Activated T-cell treated with anti-CD3 and anti-CD28 coated beads, Interleukin-2, amount 50 U/mL, for 72 hours (primary cell): ENCODE results near the gene TMEM38A. TPM values are rescaled to one million over a fixed set of nuclear protein-coding genes. Genes with fewer than 3 reads are reported as not detected.
"Not testable (repeated sequence)": the region's sequence is repeated elsewhere in the genome, so short reads cannot be mapped to it uniquely, and the experiment has no call there.

Experiments
- ATAC-seq, 2 donors: fragments of 150-1000 bp; cut with Tn5 transposase; replicated peaks in 1 of 2; 2 replicates each; pipeline ENCODE4 v1.10.0; 2021; ENCODE audit warnings: moderate library complexity in 2 of 2, mild to moderate bottlenecking in 1 of 2
- DNase-seq, 2 donors: peaks; one replicate each; pipeline ENCODE4 v3.0.0; 2021 to 2022; ENCODE audit warnings: mixed read lengths in 1 of 2
- H3K27ac Mint-ChIP-seq: one replicate; pipeline ENCODE4 v1.8.0; 2022; ENCODE audit warnings: mild to moderate bottlenecking, moderate library complexity, mixed read lengths
- H3K27me3 Mint-ChIP-seq: one replicate; pipeline ENCODE4 v1.8.0; 2022; ENCODE audit warnings: low read depth, mixed read lengths
- H3K36me3 Mint-ChIP-seq, 2 donors: one replicate each; pipeline ENCODE4 v1.8.0; 2022; ENCODE audit warnings: mixed read lengths in 2 of 2, mild to moderate bottlenecking in 1 of 2; ENCODE audit not compliant: insufficient read depth in 2 of 2
- H3K4me1 Mint-ChIP-seq: one replicate; pipeline ENCODE4 v1.8.0; 2022; ENCODE audit warnings: low read depth, mixed read lengths
- H3K4me3 Mint-ChIP-seq, 2 donors: one replicate each; pipeline ENCODE4 v1.8.0; 2022; ENCODE audit warnings: mild to moderate bottlenecking in 2 of 2, mixed read lengths in 2 of 2, moderate library complexity in 2 of 2
- H3K9me3 Mint-ChIP-seq, 2 donors: one replicate each; pipeline ENCODE4 v1.8.0; 2022; ENCODE audit warnings: mixed read lengths in 2 of 2
- total RNA-seq, 2 donors: library from RNA; stranded (reverse); gene quantifications; one replicate each; pipeline ENCODE4 v1.2.3, GENCODE V29; 2022

Gene TMEM38A
- total RNA-seq, 2 donors from 2014 or later, result 1.6 to 2.6 TPM

GRCh38 chr19:16710870-16711269 lies 49.9 kb downstream of the TMEM38A start:
- not testable (repeated sequence) for H3K4me3 Mint-ChIP-seq, H3K27ac Mint-ChIP-seq, ATAC-seq, H3K9me3 Mint-ChIP-seq, H3K4me1 Mint-ChIP-seq, DNase-seq, H3K36me3 Mint-ChIP-seq, H3K27me3 Mint-ChIP-seq

GRCh38 chr19:16712295-16712694 lies 51.4 kb downstream of the TMEM38A start:
- DNase-seq, H3K27ac Mint-ChIP-seq, ATAC-seq, H3K4me3 Mint-ChIP-seq, H3K4me1 Mint-ChIP-seq, H3K9me3 Mint-ChIP-seq, H3K27me3 Mint-ChIP-seq, H3K36me3 Mint-ChIP-seq: not testable (repeated sequence)

- H3K4me3 Mint-ChIP-seq, result no peak overlapping the region
- no peak overlapping the region for H3K27ac Mint-ChIP-seq
- ATAC-seq (peak in 1 of 2 donors; percentile 49), DNase-seq (peak; percentile 44 to 65)
- H3K36me3 Mint-ChIP-seq, result no peaks in the 10 kb centered on the region
- H3K27me3 Mint-ChIP-seq, result no peaks in the 10 kb centered on the region
- no peaks in the 10 kb centered on the region for H3K9me3 Mint-ChIP-seq
- H3K4me1 Mint-ChIP-seq, result no peaks in the 10 kb centered on the region
These were observed 53.9 kb downstream of the TMEM38A start for GRCh38 chr19:16714702-16715287.

- no peaks in the 10 kb centered on the region for H3K27me3 Mint-ChIP-seq
- H3K4me1 Mint-ChIP-seq, result no peaks in the 10 kb centered on the region
- DNase-seq (peak; percentile 3 to 8), ATAC-seq (peak; percentile 58 to 86)
- no peaks in the 10 kb centered on the region for H3K36me3 Mint-ChIP-seq
- H3K9me3 Mint-ChIP-seq, result no peaks in the 10 kb centered on the region
- no peak overlapping the region for H3K27ac Mint-ChIP-seq
- H3K4me3 Mint-ChIP-seq, result no peak overlapping the region
These were observed 54.7 kb downstream of the TMEM38A start for GRCh38 chr19:16715611-16716010.

DNA sequence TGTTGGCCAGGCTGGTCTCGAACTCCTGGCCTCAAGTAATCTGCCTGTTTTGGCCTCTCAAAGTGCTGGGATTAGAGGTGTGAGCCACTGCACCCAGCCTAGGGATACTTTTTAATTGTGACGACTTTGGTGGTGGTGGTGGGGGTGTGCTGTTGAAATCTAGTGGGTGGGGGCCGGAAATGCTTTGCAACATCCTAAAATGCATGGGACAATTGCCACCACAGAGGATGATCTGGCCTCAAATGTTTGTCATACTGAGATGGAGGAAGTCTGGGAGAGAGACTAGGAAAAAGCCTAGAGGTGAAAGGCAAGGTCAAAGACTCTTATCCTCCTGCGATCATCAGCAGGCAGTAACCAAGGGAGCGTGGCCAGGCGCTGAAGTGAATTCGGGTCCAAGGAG lies 60.1 kb downstream of the TMEM38A start:
- H3K27me3 Mint-ChIP-seq, result no peaks in the 10 kb centered on the region
- no peak overlapping the region for H3K4me3 Mint-ChIP-seq
- no peak overlapping the region for H3K27ac Mint-ChIP-seq
- no peaks in the 10 kb centered on the region for H3K9me3 Mint-ChIP-seq
- H3K36me3 Mint-ChIP-seq, result peaks cover 0 to 1% of the 10 kb centered on the region in 2 donors
- ATAC-seq, result no peak
- no peak for DNase-seq
- H3K4me1 Mint-ChIP-seq, result no peaks in the 10 kb centered on the region

DNA sequence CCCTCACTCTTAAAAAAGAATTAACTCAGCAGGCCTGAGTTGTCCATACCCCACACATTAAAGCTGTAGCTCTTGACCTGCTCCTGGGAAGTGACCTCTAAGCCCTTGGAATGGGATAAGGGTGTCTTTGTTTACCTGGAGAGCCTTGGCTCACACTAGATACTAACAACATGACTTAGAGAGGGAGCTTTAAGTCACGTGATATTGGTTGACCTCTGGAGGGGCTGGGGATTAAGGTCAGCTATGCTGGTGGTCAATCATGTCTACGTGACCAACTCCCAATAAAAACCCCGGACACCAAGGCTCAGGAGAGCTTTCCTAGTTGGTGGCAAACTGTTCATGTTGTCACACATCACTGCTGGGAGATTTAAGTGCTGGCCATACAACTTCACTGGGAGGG lies 61.7 kb downstream of the TMEM38A start:
- no peak overlapping the region for H3K27ac Mint-ChIP-seq
- peaks cover 0 to 1% of the 10 kb centered on the region in 2 donors for H3K36me3 Mint-ChIP-seq
- DNase-seq, result no peak
- H3K9me3 Mint-ChIP-seq, result no peaks in the 10 kb centered on the region
- no peaks in the 10 kb centered on the region for H3K4me1 Mint-ChIP-seq
- H3K4me3 Mint-ChIP-seq, result no peak overlapping the region
- no peak for ATAC-seq
- H3K27me3 Mint-ChIP-seq, result no peaks in the 10 kb centered on the region

- DNase-seq (no peak), ATAC-seq (no peak)
- no peak overlapping the region for H3K4me3 Mint-ChIP-seq
- H3K4me1 Mint-ChIP-seq, result no peaks in the 10 kb centered on the region
- peaks cover 0 to 1% of the 10 kb centered on the region in 2 donors for H3K36me3 Mint-ChIP-seq
- no peaks in the 10 kb centered on the region for H3K27me3 Mint-ChIP-seq
- no peaks in the 10 kb centered on the region for H3K9me3 Mint-ChIP-seq
- H3K27ac Mint-ChIP-seq, result no peak overlapping the region
These were observed 66.0 kb downstream of the TMEM38A start for GRCh38 chr19:16726916-16727315.

GRCh38 chr19:16735650-16736266 lies 74.8 kb downstream of the TMEM38A start:
- not testable (repeated sequence) for H3K36me3 Mint-ChIP-seq, H3K27ac Mint-ChIP-seq, H3K9me3 Mint-ChIP-seq, DNase-seq, H3K27me3 Mint-ChIP-seq, H3K4me1 Mint-ChIP-seq, H3K4me3 Mint-ChIP-seq, ATAC-seq

- ATAC-seq (no peak), DNase-seq (no peak)
- Mint-ChIP-seq H3K4me1 (no peaks in the 10 kb centered on the region), H3K27ac (no peak overlapping the region), H3K9me3 (no peaks in the 10 kb centered on the region), H3K27me3 (no peaks in the 10 kb centered on the region), H3K4me3 (no peak overlapping the region), H3K36me3 (no peaks in the 10 kb centered on the region)
These were observed 75.8 kb downstream of the TMEM38A start for GRCh38 chr19:16736709-16737108.

DNA sequence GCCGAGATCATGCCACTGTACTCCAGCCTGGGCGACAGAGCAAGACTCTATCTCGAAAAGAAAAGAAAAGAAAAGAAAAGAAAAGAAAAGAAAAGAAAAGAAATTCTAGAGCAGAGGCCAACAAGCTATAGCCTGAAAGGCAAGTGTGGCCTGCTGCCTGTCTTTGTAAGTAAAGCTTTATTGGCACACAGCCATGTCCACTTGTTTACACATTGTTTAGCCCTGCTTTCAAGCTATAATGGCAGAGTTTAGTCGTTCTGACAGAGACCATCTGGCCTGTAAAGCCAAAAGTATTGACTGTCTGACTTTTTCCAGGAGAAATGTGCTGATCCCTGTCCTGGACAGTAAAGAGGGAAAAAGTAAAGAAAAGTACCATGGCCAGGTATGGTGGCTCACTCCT lies 77.0 kb downstream of the TMEM38A start:
- Mint-ChIP-seq H3K27me3 (no peaks in the 10 kb centered on the region), H3K36me3 (no peaks in the 10 kb centered on the region), H3K4me3 (no peak overlapping the region), H3K4me1 (no peaks in the 10 kb centered on the region), H3K27ac (no peak overlapping the region), H3K9me3 (no peaks in the 10 kb centered on the region)
- ATAC-seq, result no peak
- DNase-seq, result no peak

- DNase-seq, result no peak
- Mint-ChIP-seq H3K9me3 (no peaks in the 10 kb centered on the region), H3K36me3 (no peaks in the 10 kb centered on the region), H3K27ac (no peak overlapping the region), H3K27me3 (no peaks in the 10 kb centered on the region), H3K4me3 (no peak overlapping the region), H3K4me1 (no peaks in the 10 kb centered on the region)
- ATAC-seq, result no peak
These were observed 78.6 kb downstream of the TMEM38A start for GRCh38 chr19:16739546-16739945.

Other genes with a start within 250 kb of the TMEM38A start
- gene EPS15L1, start 189.2 kb upstream of the TMEM38A start, total RNA-seq, result 10 to 100 TPM; 29.4 to 34.8 TPM
- not detected for gene CALR3, start 165.0 kb upstream of the TMEM38A start, total RNA-seq
- 1 to 10 TPM; 3.0 to 3.4 TPM for gene C19orf44, start 164.7 kb upstream of the TMEM38A start, total RNA-seq
- gene CHERP, start 118.7 kb upstream of the TMEM38A start, total RNA-seq, result 10 to 100 TPM; 54.8 to 59.6 TPM
- gene SLC35E1, start 88.7 kb upstream of the TMEM38A start, total RNA-seq, result 10 to 100 TPM; 36.5 to 39.5 TPM
- 10 to 100 TPM; 18.6 to 20.2 TPM for gene MED26, start 32.9 kb upstream of the TMEM38A start, total RNA-seq
- 10 to 100 TPM; 75.8 to 81.1 TPM for gene SMIM7, start 995 bp upstream of the TMEM38A start, total RNA-seq
- not detected for gene NWD1, start 58.7 kb downstream of the TMEM38A start, total RNA-seq
- 10 to 100 TPM; 50.7 to 51.1 TPM for gene SIN3B, start 168.3 kb downstream of the TMEM38A start, total RNA-seq
- not detected for gene F2RL3, start 227.9 kb downstream of the TMEM38A start, total RNA-seq